Prostate gland (tissue), 2 donors: Measurements from ENCODE around the gene ARID3B.

Source experiments
- CTCF ChIP-seq, 4 experiments: fragments of 200-600 bp in 2 of 4; fragments of 450-650 bp in 2 of 4; sonication (generic) in 2 of 4; IDR thresholded peaks; 1 replicate in 3 of 4; 2 replicates in 1 of 4; pipeline ENCODE4 v1.5.1; 2016 to 2019; ENCODE audit warnings: antibody characterized with exemption in 4 of 4, mild to moderate bottlenecking in 2 of 4, moderate library complexity in 2 of 4
- POLR2AphosphoS5 ChIP-seq: sonication (generic); formaldehyde crosslinking; IDR thresholded peaks from one replicate; pipeline ENCODE4 v1.6.1; 2017; ENCODE audit warnings: antibody characterized with exemption

GRCh38 chr15:74626336-74626735 is 85.3 kb downstream of the ARID3B start:
- TF ChIP-seq POLR2AphosphoS5 = no peak
- no peak for TF ChIP-seq CTCF (IDR thresholded peaks at IDR 0.05)
